Measurements from ENCODE around the gene SNAP23. TPM values are rescaled to one million over a fixed set of nuclear protein-coding genes. Genes with fewer than 3 reads are reported as not detected.
"Not testable (repeated sequence)": the region's sequence is repeated elsewhere in the genome, so short reads cannot be mapped to it uniquely, and the experiment has no call there.

SNAP23 gene
- total and polyA plus RNA-seq, 4 experiments from 2014 or later, result 70.6 to 92.3 (median 77.0) TPM

GRCh38 chr15:42556550-42557207 lies 61.2 kb downstream of the SNAP23 start:
- H3K9me3 ChIP-seq (ENCODE audit: control insufficient read depth in 1 of 2, low read length in 2 of 2), result not testable (repeated sequence)

GRCh38 chr15:42558739-42559138 lies 63.3 kb downstream of the SNAP23 start:
- CTCF ChIA-PET (ENCODE audit: partially characterized antibody), result interaction anchor here (0.7 kb wide), 1 partner anchor 22 kb away, joined by 3 read pairs; no protein-coding TSS in a partner anchor
- Mint-ChIP-seq H3K9me3 (no peaks in the 10 kb centered on the region), H3K4me1 (peaks cover 6 to 16% (median 7%) of the 10 kb centered on the region in 4 donors), H3K27me3 (no peaks in the 10 kb centered on the region), H3K4me3 (no peak overlapping the region), H3K27ac (no peak overlapping the region), H3K36me3 (peaks cover 8 to 46% of the 10 kb centered on the region in 2 donors)
- Histone ChIP-seq H3K27me3 (ENCODE audit: insufficient read depth, low read length) (no peaks in the 10 kb centered on the region), H3K27ac (ENCODE audit: low read depth, low read length) (no peak overlapping the region), H3K4me1 (ENCODE audit: insufficient read depth, low read length) (no peaks in the 10 kb centered on the region), H3K9me3 (ENCODE audit: control insufficient read depth in 1 of 2, low read length in 2 of 2) (no peaks in the 10 kb centered on the region), H3K4me3 (ENCODE audit: low read length in 2 of 2) (no peak overlapping the region), H3K36me3 (ENCODE audit: insufficient read depth, low read length) (peaks cover 34% of the 10 kb centered on the region)
- DNase-seq, result no peak
- POLR2A ChIA-PET (ENCODE audit: partially characterized antibody), result no interaction called here
- intact Hi-C loops (cut with micrococcal nuclease), result no loop called here

More at GRCh38 chr15:42556550-42557207, 61.2 kb downstream of the SNAP23 start:
- H3K9me3 Mint-ChIP-seq; H3K27me3 ChIP-seq (ENCODE audit: insufficient read depth, low read length); H3K4me3 Mint-ChIP-seq; DNase-seq; H3K27me3 Mint-ChIP-seq; POLR2A ChIA-PET (ENCODE audit: partially characterized antibody); H3K4me1 ChIP-seq (ENCODE audit: insufficient read depth, low read length); H3K27ac ChIP-seq (ENCODE audit: low read depth, low read length); H3K4me3 ChIP-seq (ENCODE audit: low read length in 2 of 2); intact Hi-C loops (cut with micrococcal nuclease): not testable (repeated sequence)
- H3K36me3 Mint-ChIP-seq, result peaks cover 8 to 40% of the 10 kb centered on the region in 2 donors
- peak overlapping the region in 1 of 7 donors; percentile 29 for H3K27ac Mint-ChIP-seq
- CTCF ChIA-PET (ENCODE audit: partially characterized antibody), result interaction anchor here (0.7 kb wide), 3 partner anchors 12 to 1699 kb away, joined by 3 read pairs; no protein-coding TSS in a partner anchor
- peaks cover 22% of the 10 kb centered on the region for H3K36me3 ChIP-seq (ENCODE audit: insufficient read depth, low read length)
- peaks cover 8 to 29% (median 18%) of the 10 kb centered on the region in 4 donors for H3K4me1 Mint-ChIP-seq

GRCh38 chr15:42575188-42576039 lies 80.0 kb downstream of the SNAP23 start, which contains the start of gene STARD9:
Gene STARD9 (plus strand): TSS chr15:42575606. CDS start chr15:42575716, 110 bp downstream.
- DNase-seq, result peak; percentile 93 to 95 (median 93)
- peak within 1 kb of the TSS; percentile 78 to 89 for H3K4me3 ChIP-seq (ENCODE audit: low read length in 2 of 2)
- H3K4me1 Mint-ChIP-seq, result peaks cover 11 to 34% (median 17%) of the 10 kb centered on the region in 4 donors
- H3K27ac ChIP-seq (ENCODE audit: low read depth, low read length), result peak within 1 kb of the TSS; percentile 44
- no peaks in the 10 kb centered on the region for H3K9me3 Mint-ChIP-seq
- POLR2A ChIA-PET (ENCODE audit: partially characterized antibody), result interaction anchor here (0.9 to 5.6 kb wide), 10 partner anchors 9 to 935 kb away, joined by 3 to 60 read pairs (median 4); partner anchors contain the start of genes HAUS2, LRRC57, SNAP23 and ZNF106
- no peaks in the 10 kb centered on the region for H3K36me3 Mint-ChIP-seq
- H3K27ac Mint-ChIP-seq, result peak within 1 kb of the TSS; percentile 78 to 94 (median 86)
- H3K4me3 Mint-ChIP-seq, result peak within 1 kb of the TSS; percentile 89 to 96 (median 92)
- H3K36me3 ChIP-seq (ENCODE audit: insufficient read depth, low read length), result no peaks in the 10 kb centered on the region
- H3K27me3 Mint-ChIP-seq, result peaks cover 6 to 12% of the 10 kb centered on the region in 2 donors
- no peaks in the 10 kb centered on the region for H3K9me3 ChIP-seq (ENCODE audit: control insufficient read depth in 1 of 2, low read length in 2 of 2)
- intact Hi-C loops (cut with micrococcal nuclease), result loop anchor here (1.0 to 5.0 kb wide), 4 partner anchors 27 to 345 kb away; partner anchors contain the start of genes CDAN1, HAUS2, LRRC57 and SNAP23
- peaks cover 16% of the 10 kb centered on the region for H3K4me1 ChIP-seq (ENCODE audit: insufficient read depth, low read length)
- CTCF ChIA-PET (ENCODE audit: partially characterized antibody), result no interaction called here
- H3K27me3 ChIP-seq (ENCODE audit: insufficient read depth, low read length), result no peaks in the 10 kb centered on the region

- no peaks in the 10 kb centered on the region for H3K36me3 Mint-ChIP-seq
- no peak for DNase-seq
- H3K9me3 Mint-ChIP-seq, result no peaks in the 10 kb centered on the region
- peaks cover 21% of the 10 kb centered on the region for H3K4me1 ChIP-seq (ENCODE audit: insufficient read depth, low read length)
- ChIA-PET CTCF (ENCODE audit: partially characterized antibody) (no interaction called here), POLR2A (ENCODE audit: partially characterized antibody) (interaction anchor here (0.9 to 5.6 kb wide), 10 partner anchors 9 to 934 kb away, joined by 3 to 60 read pairs (median 4); partner anchors contain the start of genes HAUS2, LRRC57, SNAP23 and ZNF106)
- peaks cover 6 to 12% of the 10 kb centered on the region in 2 donors for H3K27me3 Mint-ChIP-seq
- H3K4me1 Mint-ChIP-seq, result peaks cover 15 to 39% (median 23%) of the 10 kb centered on the region in 4 donors
- peak overlapping the region; percentile 89 to 96 (median 92) for H3K4me3 Mint-ChIP-seq
- H3K27ac ChIP-seq (ENCODE audit: low read depth, low read length), result peak overlapping the region; percentile 44
- no peaks in the 10 kb centered on the region for H3K9me3 ChIP-seq (ENCODE audit: control insufficient read depth in 1 of 2, low read length in 2 of 2)
- peak overlapping the region; percentile 66 to 94 (median 80) for H3K27ac Mint-ChIP-seq
- intact Hi-C loops (cut with micrococcal nuclease), result loop anchor here (5.0 kb wide), 1 partner anchor 161 kb away; the partner anchor contains the start of gene CDAN1
- H3K36me3 ChIP-seq (ENCODE audit: insufficient read depth, low read length), result no peaks in the 10 kb centered on the region
- H3K27me3 ChIP-seq (ENCODE audit: insufficient read depth, low read length), result no peaks in the 10 kb centered on the region
- peak overlapping the region; percentile 78 to 89 for H3K4me3 ChIP-seq (ENCODE audit: low read length in 2 of 2)
Measured at GRCh38 chr15:42576040-42576594, 80.7 kb downstream of the SNAP23 start.

- peaks cover 6 to 12% of the 10 kb centered on the region in 2 donors for H3K27me3 Mint-ChIP-seq
- Histone ChIP-seq H3K27me3 (ENCODE audit: insufficient read depth, low read length) (no peaks in the 10 kb centered on the region), H3K4me3 (ENCODE audit: low read length in 2 of 2) (no peak overlapping the region), H3K36me3 (ENCODE audit: insufficient read depth, low read length) (no peaks in the 10 kb centered on the region), H3K9me3 (ENCODE audit: control insufficient read depth in 1 of 2, low read length in 2 of 2) (no peaks in the 10 kb centered on the region), H3K27ac (ENCODE audit: low read depth, low read length) (no peak overlapping the region), H3K4me1 (ENCODE audit: insufficient read depth, low read length) (peaks cover 24% of the 10 kb centered on the region)
- intact Hi-C loops (cut with micrococcal nuclease), result loop anchor here (5.0 kb wide), 1 partner anchor 161 kb away; the partner anchor contains the start of gene CDAN1
- H3K4me3 Mint-ChIP-seq, result peak overlapping the region; percentile 89 to 96 (median 92)
- H3K27ac Mint-ChIP-seq, result peak overlapping the region in 1 of 7 donors; percentile 78
- no peaks in the 10 kb centered on the region for H3K36me3 Mint-ChIP-seq
- ChIA-PET POLR2A (ENCODE audit: partially characterized antibody) (interaction anchor here (1.7 to 5.6 kb wide), 2 partner anchors 28 to 86 kb away, joined by 7 to 60 read pairs; partner anchors contain the start of genes HAUS2, LRRC57 and ZNF106), CTCF (ENCODE audit: partially characterized antibody) (no interaction called here)
- no peaks in the 10 kb centered on the region for H3K9me3 Mint-ChIP-seq
- H3K4me1 Mint-ChIP-seq, result peaks cover 18 to 46% (median 27%) of the 10 kb centered on the region in 4 donors
- no peak for DNase-seq
Measured at GRCh38 chr15:42576776-42577175, 81.3 kb downstream of the SNAP23 start.

DNA sequence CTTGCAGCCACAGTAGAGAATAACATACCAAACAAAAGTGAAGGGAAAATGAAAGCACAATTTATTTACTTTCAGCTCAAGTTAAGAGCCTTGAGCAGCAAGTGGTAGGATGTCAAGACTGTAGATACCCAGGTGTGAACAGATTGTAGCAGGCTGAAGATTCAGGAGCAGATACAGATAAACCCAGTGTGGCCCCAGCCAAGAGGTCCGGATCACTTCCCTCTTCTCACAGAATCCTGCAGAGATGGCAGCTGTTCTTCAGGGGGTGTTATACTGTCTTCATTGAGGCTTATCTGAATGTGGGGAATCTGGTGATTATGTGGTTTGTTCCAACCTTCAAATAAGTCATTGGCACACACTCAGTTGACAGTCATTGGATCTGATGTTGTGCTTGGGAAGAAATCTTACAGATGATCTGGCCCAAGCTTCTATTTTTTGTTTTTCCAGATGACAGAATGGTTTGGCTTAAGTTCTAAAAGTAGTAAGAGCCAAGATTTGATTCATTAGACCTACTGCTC lies 82.1 kb downstream of the SNAP23 start:
- POLR2A ChIA-PET (ENCODE audit: partially characterized antibody), result interaction anchor here (1.7 to 5.6 kb wide), 2 partner anchors 29 to 87 kb away, joined by 7 to 60 read pairs; partner anchors contain the start of genes HAUS2, LRRC57 and ZNF106
- Mint-ChIP-seq H3K36me3 (no peaks in the 10 kb centered on the region), H3K27me3 (peaks cover 6 to 12% of the 10 kb centered on the region in 2 donors), H3K9me3 (no peaks in the 10 kb centered on the region), H3K4me1 (peaks cover 20 to 54% (median 30%) of the 10 kb centered on the region in 4 donors), H3K4me3 (peak overlapping the region in 3 of 8 donors; percentile 7 to 36 (median 22)), H3K27ac (no peak overlapping the region)
- no peak for DNase-seq
- H3K27me3 ChIP-seq (ENCODE audit: insufficient read depth, low read length), result no peaks in the 10 kb centered on the region
- H3K36me3 ChIP-seq (ENCODE audit: insufficient read depth, low read length), result no peaks in the 10 kb centered on the region
- peaks cover 30% of the 10 kb centered on the region for H3K4me1 ChIP-seq (ENCODE audit: insufficient read depth, low read length)
- no peak overlapping the region for H3K27ac ChIP-seq (ENCODE audit: low read depth, low read length)
- intact Hi-C loops (cut with micrococcal nuclease), result loop anchor here (5.0 kb wide), 1 partner anchor 160 kb away; the partner anchor contains the start of gene CDAN1
- CTCF ChIA-PET (ENCODE audit: partially characterized antibody), result no interaction called here
- no peak overlapping the region for H3K4me3 ChIP-seq (ENCODE audit: low read length in 2 of 2)
- H3K9me3 ChIP-seq (ENCODE audit: control insufficient read depth in 1 of 2, low read length in 2 of 2), result no peaks in the 10 kb centered on the region

Measured in CD4-positive, alpha-beta memory T cell (primary cell).